Measurements from ENCODE around the gene DTNA.
"Not testable (repeated sequence)": the region's sequence is repeated elsewhere in the genome, so short reads cannot be mapped to it uniquely, and the experiment has no call there.

The DTNA gene
- total RNA-seq = 0 to 0.07 reads per million in 2 donors

DNA sequence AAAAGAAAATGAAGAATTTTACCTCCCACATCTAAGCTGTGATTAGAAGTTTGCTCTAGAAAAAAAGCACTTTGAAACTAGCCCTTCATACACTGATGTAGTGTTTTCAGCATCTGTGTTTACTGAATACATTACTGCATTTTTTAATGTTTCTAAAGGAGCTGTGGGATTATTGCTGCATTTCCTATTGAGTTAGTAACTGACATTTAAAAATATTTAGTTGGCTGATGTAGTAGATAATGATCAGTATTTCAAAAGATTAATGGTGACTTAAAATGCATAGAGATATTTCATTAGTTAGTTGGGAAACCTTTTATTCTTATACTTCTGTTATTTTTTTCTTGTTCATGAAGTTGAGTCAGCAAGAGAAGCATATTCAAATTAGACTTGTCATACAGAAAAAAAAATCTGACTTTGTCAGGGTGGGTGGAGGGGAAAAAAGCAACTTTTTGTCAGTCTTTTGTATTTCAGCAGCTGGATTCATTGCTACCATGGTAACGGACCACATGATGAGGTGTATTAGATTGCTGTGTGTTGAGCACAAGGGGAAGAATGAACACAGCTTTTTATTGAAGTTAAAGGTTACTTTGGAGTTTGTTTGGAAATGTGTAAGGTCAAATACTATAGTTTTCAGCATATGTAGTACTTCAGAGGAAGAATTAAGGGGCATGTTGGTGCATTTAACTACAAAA is at the start of gene DTNA:
Gene DTNA, plus strand, starts transcription at position 549 of the 692 bp plus-strand sequence. CDS start 45,679 bp downstream, outside the sequence.
- DNase-seq = no peak

GRCh38 chr18:34660572-34660971 is 49.5 kb upstream of the DTNA start:
- no peak for DNase-seq

- DNase-seq = no peak
Measured at GRCh38 chr18:34661464-34662087, 48.5 kb upstream of the DTNA start.

GRCh38 chr18:34676816-34677574 is 33.1 kb upstream of the DTNA start:
- DNase-seq = no peak

GRCh38 chr18:34689750-34690149 is 20.3 kb upstream of the DTNA start:
- DNase-seq = not testable (repeated sequence)

GRCh38 chr18:34691614-34692013 is 18.5 kb upstream of the DTNA start:
- no peak for DNase-seq

- no peak for DNase-seq
Measured at GRCh38 chr18:34694591-34695165, 15.4 kb upstream of the DTNA start.

DNA sequence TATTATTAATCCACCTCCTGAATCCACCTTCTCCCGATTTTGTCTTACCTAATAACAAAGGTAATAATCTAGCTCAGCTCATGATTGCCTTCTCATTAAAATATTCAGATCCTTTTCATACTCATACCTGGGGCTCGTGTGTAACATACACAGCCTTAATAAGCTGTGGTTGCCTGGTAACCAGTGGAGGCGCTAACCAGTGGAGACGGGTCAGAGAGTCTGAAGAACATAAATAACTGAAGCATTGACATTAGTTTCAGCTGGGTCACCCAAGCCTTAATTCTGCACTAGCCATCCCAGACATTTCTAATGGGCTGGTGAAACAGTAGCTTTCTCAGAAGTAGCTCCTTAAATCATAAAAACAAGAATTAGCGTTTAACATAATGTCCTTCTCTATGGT is 14.8 kb upstream of the DTNA start:
- DNase-seq = no peak

- DNase-seq = no peak
Measured at GRCh38 chr18:34696671-34697070, 13.4 kb upstream of the DTNA start.

- no peak for DNase-seq
Measured at GRCh38 chr18:34697233-34697632, 12.9 kb upstream of the DTNA start.

- no peak for DNase-seq
Measured at GRCh38 chr18:34697891-34698290, 12.2 kb upstream of the DTNA start.

DNA sequence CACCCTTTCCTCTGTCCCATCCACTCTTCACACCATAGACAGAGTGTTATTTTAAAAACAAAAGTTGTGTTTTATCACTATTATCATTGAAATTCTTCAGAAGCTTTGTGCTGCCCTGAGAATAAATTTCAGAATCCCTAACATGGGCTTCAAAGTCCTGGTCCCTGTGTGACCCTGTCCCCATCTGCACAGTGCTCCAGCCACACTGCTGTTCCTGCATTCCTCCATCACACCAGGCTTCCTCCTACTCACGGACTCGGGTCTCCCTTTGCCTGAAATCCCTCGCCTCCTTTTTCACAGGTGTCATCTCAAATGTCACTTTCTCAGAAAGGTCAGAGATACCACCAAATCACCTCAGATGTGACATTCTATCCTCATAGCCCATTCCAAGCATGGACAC is 8.2 kb upstream of the DTNA start:
- DNase-seq = no peak

DNA sequence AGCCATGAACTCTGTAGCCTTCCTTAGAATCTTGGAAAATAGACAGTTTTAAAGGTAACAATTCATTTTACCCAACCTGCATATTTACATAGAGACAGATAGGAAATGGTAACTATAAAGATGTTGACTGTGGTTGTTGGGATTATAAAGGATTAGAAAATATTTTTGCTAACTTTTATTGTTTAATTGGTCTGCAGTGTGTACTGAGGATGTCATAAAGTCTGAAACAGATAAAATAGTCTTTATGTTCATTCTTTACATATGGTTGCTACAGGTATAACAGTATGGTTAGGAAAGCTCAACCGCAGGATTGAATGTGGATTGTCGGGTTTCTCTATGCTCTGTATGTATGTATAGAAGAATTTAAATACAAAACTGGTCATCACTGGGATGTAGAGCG is 7.3 kb upstream of the DTNA start:
- no peak for DNase-seq

- DNase-seq = no peak
Measured at GRCh38 chr18:34704074-34704473, 6.0 kb upstream of the DTNA start.

DNA sequence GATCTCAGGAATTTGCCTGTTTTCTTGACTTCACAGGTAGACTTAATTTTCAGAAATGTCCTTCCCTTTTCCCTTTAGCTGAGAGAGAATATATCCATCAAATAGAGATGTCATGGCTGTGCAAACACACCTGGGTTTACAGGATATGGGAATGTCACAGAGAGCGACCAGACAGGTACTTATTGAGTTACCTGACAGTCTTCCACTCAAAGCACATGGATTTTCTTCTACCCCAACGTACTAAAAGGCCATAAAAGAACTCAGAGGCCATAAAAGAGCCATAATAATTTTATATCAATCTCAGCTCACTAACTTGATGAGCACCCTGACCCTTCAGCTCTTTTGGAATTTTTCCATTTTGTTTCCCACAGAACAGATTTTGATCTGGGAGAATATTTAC is 5.3 kb upstream of the DTNA start:
- no peak for DNase-seq

DNA sequence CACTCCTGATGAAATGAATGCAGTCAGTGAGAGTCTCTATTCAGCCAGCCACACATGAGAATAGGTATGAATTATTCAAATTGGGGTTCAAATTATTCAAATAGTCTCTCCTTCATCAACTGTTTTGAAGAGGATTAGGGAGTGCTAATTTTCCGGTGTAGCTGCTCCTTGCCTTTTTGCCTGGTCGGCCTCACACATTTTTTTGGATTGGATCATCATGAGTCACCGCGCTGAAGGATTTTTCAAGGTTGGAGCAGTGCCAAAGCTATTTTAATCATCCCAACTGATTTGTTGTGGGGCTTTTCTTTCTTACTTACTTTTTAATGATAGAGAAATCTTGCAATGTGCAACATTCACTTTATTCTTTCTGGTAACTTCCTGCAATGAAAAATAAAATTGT is 2.4 kb upstream of the DTNA start:
- DNase-seq = no peak

- no peak for DNase-seq
Measured at GRCh38 chr18:34709104-34709503, 994 bp upstream of the DTNA start.

GRCh38 chr18:34710458-34710914 is 388 bp downstream of the DTNA start:
- no peak for DNase-seq

DNA sequence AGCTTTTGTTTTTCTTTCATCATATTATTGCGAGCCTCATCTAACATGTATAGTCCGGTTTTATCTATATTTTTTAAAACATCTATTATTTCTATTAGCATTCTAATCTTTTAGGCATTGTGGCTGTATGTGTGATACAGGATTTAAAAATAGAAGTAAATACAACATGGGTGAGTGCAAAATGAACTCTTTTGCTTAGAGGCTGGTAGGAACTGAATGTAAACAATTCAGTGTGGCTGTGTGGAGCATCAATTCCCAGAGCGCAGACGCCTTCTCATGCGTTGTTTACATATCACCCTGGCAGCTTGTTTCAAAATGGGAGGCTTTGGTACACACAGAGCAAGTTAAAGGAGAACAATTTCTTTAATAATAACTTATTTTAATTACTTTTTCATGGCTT is 836 bp downstream of the DTNA start:
- no peak for DNase-seq

- DNase-seq = not testable (repeated sequence)
Measured at GRCh38 chr18:34716111-34716510, 6.0 kb downstream of the DTNA start.

- DNase-seq = no peak
Measured at GRCh38 chr18:34718610-34719009, 8.5 kb downstream of the DTNA start.

GRCh38 chr18:34720220-34720619 is 10.1 kb downstream of the DTNA start:
- DNase-seq = no peak

GRCh38 chr18:34723143-34723542 is 13.0 kb downstream of the DTNA start:
- no peak for DNase-seq

All from T-helper 9 cell (primary cell).